ENCODE measurements around the gene MBD2. TPM values are rescaled to one million over a fixed set of nuclear protein-coding genes. Genes with fewer than 3 reads are reported as not detected.

The MBD2 gene
- total RNA-seq, 1 experiment from 2014 or later: 37.0 TPM

- Histone ChIP-seq H3K4me1 (ENCODE audit: insufficient read depth, low read length) (peaks cover 5% of the 10 kb centered on the region), H4K20me1 (ENCODE audit: low read length) (peaks cover 35% of the 10 kb centered on the region), H2AFZ (ENCODE audit: low read length) (no peak overlapping the region), H3K4me2 (ENCODE audit: low read length) (no peak overlapping the region), H3K9me2 (replicated peaks; ENCODE audit: low read length) (no peaks in the 10 kb centered on the region), H3K27ac (ENCODE audit: low read length) (no peak overlapping the region), H3K79me2 (ENCODE audit: low read length) (peaks cover 72% of the 10 kb centered on the region), H3K27me3 (ENCODE audit: low read length) (no peaks in the 10 kb centered on the region), H3K4me3 (ENCODE audit: low read length) (no peak overlapping the region), H3K36me3 (ENCODE audit: low read depth, low read length) (peaks cover 31% of the 10 kb centered on the region), H3F3A (ENCODE audit: low read length, unreplicated experiment) (no peaks in the 10 kb centered on the region), H3K9ac (ENCODE audit: low read length) (no peak overlapping the region), H3K9me3 (ENCODE audit: low read length) (no peaks in the 10 kb centered on the region)
- DNase-seq (no peak), ATAC-seq (no peak)
- intact Hi-C loops (cut with micrococcal nuclease): no loop called here
- no TSS peak for BruUV-seq (replicated peaks)
- ChIA-PET POLR2A (ENCODE audit: unreplicated experiment) (no interaction called here), CTCF (no interaction called here)
- TF ChIP-seq EZH2 (IDR thresholded peaks at IDR 0.05; ENCODE audit: low read length, unreplicated experiment) (no peak), EZH2phosphoT487 (IDR thresholded peaks at IDR 0.05; ENCODE audit: borderline replicate concordance, low read length) (no peak)
- TF ChIP-seq, protein P1, sequence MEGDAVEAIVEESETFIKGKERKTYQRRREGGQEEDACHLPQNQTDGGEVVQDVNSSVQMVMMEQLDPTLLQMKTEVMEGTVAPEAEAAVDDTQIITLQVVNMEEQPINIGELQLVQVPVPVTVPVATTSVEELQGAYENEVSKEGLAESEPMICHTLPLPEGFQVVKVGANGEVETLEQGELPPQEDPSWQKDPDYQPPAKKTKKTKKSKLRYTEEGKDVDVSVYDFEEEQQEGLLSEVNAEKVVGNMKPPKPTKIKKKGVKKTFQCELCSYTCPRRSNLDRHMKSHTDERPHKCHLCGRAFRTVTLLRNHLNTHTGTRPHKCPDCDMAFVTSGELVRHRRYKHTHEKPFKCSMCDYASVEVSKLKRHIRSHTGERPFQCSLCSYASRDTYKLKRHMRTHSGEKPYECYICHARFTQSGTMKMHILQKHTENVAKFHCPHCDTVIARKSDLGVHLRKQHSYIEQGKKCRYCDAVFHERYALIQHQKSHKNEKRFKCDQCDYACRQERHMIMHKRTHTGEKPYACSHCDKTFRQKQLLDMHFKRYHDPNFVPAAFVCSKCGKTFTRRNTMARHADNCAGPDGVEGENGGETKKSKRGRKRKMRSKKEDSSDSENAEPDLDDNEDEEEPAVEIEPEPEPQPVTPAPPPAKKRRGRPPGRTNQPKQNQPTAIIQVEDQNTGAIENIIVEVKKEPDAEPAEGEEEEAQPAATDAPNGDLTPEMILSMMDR (conservative IDR thresholded peaks at IDR 0.05; ENCODE audit: low read depth, low read length): no peak
Observed at GRCh38 chr18:54204883-54205282, 19.6 kb downstream of the MBD2 start.

DNA sequence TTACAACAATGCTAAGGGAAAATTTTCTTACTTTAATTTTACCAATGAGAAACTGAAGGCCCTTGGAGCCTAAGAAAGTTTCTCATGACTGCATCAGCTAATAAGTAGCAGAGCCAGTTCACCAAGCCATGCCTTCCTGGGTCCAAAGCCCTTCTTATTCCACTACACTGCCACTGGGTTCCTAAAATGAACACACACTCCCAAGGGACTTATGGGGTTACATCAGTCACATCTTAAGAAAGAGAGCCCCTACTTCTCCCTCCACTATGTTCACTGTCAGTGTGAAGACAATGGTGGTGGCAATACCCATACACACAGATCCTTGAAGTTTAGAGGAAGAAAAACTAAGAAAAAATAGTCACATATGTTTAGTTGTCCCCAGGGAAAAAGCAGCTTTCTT, 20.6 kb downstream of the MBD2 start:
- no peak for DNase-seq
- Histone ChIP-seq H3K9me3 (ENCODE audit: low read length) (no peaks in the 10 kb centered on the region), H3K9ac (ENCODE audit: low read length) (no peak overlapping the region), H3K36me3 (ENCODE audit: low read depth, low read length) (peaks cover 31% of the 10 kb centered on the region), H3F3A (ENCODE audit: low read length, unreplicated experiment) (no peaks in the 10 kb centered on the region), H3K4me2 (ENCODE audit: low read length) (no peak overlapping the region), H3K4me3 (ENCODE audit: low read length) (no peak overlapping the region), H3K79me2 (ENCODE audit: low read length) (peaks cover 71% of the 10 kb centered on the region), H2AFZ (ENCODE audit: low read length) (no peak overlapping the region), H3K9me2 (replicated peaks; ENCODE audit: low read length) (no peaks in the 10 kb centered on the region), H3K4me1 (ENCODE audit: insufficient read depth, low read length) (no peaks in the 10 kb centered on the region), H4K20me1 (ENCODE audit: low read length) (peaks cover 29% of the 10 kb centered on the region), H3K27ac (ENCODE audit: low read length) (no peak overlapping the region), H3K27me3 (ENCODE audit: low read length) (no peaks in the 10 kb centered on the region)
- ChIA-PET CTCF (no interaction called here), POLR2A (ENCODE audit: unreplicated experiment) (no interaction called here)
- TF ChIP-seq, protein P1 (conservative IDR thresholded peaks at IDR 0.05; ENCODE audit: low read depth, low read length): no peak
- TF ChIP-seq EZH2 (IDR thresholded peaks at IDR 0.05; ENCODE audit: low read length, unreplicated experiment): no peak
- no peak for TF ChIP-seq EZH2phosphoT487 (IDR thresholded peaks at IDR 0.05; ENCODE audit: borderline replicate concordance, low read length)
- no peak for ATAC-seq
- TSS peak; percentile 13 for BruUV-seq (replicated peaks)
- intact Hi-C loops (cut with micrococcal nuclease): no loop called here

DNA sequence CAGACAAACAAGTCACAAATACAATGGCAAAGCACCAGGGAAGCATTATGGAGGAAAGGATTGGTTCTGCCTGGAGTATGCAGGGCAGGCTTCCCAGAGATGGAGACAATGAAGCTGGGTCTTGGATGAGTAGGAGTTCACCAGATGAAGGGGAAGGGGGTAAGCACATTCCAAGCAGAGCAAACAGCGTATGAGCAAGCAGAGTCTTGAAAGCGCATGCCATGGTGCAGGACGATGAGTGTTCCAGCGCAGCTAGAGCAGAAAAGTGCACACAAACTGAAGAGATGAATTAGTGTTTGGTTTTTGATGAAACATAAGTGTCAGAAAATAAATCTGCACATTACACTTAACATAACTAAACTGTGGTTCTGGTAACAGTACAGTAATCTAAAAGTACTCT, 21.6 kb downstream of the MBD2 start:
- Histone ChIP-seq H3K4me3 (ENCODE audit: low read length) (no peak overlapping the region), H3K27me3 (ENCODE audit: low read length) (no peaks in the 10 kb centered on the region), H3F3A (ENCODE audit: low read length, unreplicated experiment) (no peaks in the 10 kb centered on the region), H3K9me2 (replicated peaks; ENCODE audit: low read length) (no peaks in the 10 kb centered on the region), H3K4me2 (ENCODE audit: low read length) (no peak overlapping the region), H3K9ac (ENCODE audit: low read length) (no peak overlapping the region), H3K4me1 (ENCODE audit: insufficient read depth, low read length) (no peaks in the 10 kb centered on the region), H3K36me3 (ENCODE audit: low read depth, low read length) (peaks cover 31% of the 10 kb centered on the region), H4K20me1 (ENCODE audit: low read length) (peaks cover 29% of the 10 kb centered on the region), H2AFZ (ENCODE audit: low read length) (no peak overlapping the region), H3K9me3 (ENCODE audit: low read length) (no peaks in the 10 kb centered on the region), H3K79me2 (ENCODE audit: low read length) (peaks cover 69% of the 10 kb centered on the region), H3K27ac (ENCODE audit: low read length) (no peak overlapping the region)
- ATAC-seq (no peak), DNase-seq (no peak)
- BruUV-seq (replicated peaks): no TSS peak
- ChIA-PET CTCF (no interaction called here), POLR2A (ENCODE audit: unreplicated experiment) (no interaction called here)
- intact Hi-C loops (cut with micrococcal nuclease): no loop called here
- TF ChIP-seq, protein P1 (conservative IDR thresholded peaks at IDR 0.05; ENCODE audit: low read depth, low read length): no peak
- TF ChIP-seq EZH2 (IDR thresholded peaks at IDR 0.05; ENCODE audit: low read length, unreplicated experiment) (no peak), EZH2phosphoT487 (IDR thresholded peaks at IDR 0.05; ENCODE audit: borderline replicate concordance, low read length) (no peak)
